ENCODE measurements around the gene CD82.

Gene CD82

DNA sequence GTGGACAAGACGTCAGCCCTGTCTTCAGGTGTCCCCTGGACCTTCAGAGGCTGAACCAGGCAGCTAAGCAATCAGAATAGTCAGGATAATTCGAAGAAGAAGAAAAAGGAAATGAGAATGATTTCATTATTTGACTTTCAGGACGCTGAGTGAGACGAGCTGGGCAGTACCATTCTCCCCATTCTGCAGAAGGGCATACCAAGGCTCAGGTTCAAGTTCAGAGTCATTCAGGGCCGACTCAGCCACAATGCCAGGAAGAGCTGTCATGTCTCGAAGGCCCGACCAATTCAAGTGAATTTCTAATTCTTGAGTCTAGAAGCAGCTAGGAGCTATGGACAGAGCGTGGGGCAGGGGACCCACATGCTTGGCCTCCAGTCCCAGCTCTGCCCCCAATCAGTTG, 33.8 kb upstream of the CD82 start:
- TF ChIP-seq, protein P1, sequence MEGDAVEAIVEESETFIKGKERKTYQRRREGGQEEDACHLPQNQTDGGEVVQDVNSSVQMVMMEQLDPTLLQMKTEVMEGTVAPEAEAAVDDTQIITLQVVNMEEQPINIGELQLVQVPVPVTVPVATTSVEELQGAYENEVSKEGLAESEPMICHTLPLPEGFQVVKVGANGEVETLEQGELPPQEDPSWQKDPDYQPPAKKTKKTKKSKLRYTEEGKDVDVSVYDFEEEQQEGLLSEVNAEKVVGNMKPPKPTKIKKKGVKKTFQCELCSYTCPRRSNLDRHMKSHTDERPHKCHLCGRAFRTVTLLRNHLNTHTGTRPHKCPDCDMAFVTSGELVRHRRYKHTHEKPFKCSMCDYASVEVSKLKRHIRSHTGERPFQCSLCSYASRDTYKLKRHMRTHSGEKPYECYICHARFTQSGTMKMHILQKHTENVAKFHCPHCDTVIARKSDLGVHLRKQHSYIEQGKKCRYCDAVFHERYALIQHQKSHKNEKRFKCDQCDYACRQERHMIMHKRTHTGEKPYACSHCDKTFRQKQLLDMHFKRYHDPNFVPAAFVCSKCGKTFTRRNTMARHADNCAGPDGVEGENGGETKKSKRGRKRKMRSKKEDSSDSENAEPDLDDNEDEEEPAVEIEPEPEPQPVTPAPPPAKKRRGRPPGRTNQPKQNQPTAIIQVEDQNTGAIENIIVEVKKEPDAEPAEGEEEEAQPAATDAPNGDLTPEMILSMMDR (IDR thresholded peaks at IDR 0.05; ENCODE audit: insufficient read depth, low read length, missing control alignments) = no peak
- H3K4me3 ChIP-seq (ENCODE audit: low read depth, low read length) = no peak overlapping the region
- DNase-seq (ENCODE audit: low read depth, low spot score) = no peak
- CTCF ChIA-PET = interaction anchor here (1.0 to 2.1 kb wide), 6 partner anchors 9 to 438 kb away, joined by 3 to 10 read pairs (median 8); partner anchors contain the start of gene EXT2
- POLR2A ChIA-PET = interaction anchor here (0.6 kb wide), 1 partner anchor 241 kb away, joined by 3 read pairs; no protein-coding TSS in a partner anchor

DNA sequence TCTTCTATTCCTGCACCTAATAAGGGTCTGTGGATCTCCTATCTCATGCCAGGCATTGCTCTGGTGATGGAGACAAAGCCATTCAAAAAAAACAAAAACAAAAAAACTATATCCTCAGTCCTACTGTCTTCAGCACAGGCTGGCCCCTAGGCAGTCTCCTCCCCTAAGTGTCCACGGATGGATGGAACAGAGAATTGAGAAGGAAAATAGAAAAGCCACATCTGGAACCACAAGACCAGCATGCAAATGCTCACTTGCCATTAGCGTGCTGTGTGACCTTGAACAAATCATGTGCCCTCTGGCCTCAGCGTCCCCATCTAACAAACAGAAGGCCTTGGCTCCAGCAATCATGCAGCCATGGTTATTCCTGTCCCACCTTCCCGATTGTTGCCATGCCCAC, 32.7 kb upstream of the CD82 start:
- H3K4me3 ChIP-seq (ENCODE audit: low read depth, low read length) = no peak overlapping the region
- ChIA-PET CTCF (interaction anchor here (1.0 to 2.1 kb wide), 7 partner anchors 8 to 439 kb away, joined by 3 to 10 read pairs (median 6); partner anchors contain the start of gene EXT2), POLR2A (no interaction called here)
- TF ChIP-seq, protein P1 (IDR thresholded peaks at IDR 0.05; ENCODE audit: insufficient read depth, low read length, missing control alignments) = no peak
- no peak for DNase-seq (ENCODE audit: low read depth, low spot score)

DNA sequence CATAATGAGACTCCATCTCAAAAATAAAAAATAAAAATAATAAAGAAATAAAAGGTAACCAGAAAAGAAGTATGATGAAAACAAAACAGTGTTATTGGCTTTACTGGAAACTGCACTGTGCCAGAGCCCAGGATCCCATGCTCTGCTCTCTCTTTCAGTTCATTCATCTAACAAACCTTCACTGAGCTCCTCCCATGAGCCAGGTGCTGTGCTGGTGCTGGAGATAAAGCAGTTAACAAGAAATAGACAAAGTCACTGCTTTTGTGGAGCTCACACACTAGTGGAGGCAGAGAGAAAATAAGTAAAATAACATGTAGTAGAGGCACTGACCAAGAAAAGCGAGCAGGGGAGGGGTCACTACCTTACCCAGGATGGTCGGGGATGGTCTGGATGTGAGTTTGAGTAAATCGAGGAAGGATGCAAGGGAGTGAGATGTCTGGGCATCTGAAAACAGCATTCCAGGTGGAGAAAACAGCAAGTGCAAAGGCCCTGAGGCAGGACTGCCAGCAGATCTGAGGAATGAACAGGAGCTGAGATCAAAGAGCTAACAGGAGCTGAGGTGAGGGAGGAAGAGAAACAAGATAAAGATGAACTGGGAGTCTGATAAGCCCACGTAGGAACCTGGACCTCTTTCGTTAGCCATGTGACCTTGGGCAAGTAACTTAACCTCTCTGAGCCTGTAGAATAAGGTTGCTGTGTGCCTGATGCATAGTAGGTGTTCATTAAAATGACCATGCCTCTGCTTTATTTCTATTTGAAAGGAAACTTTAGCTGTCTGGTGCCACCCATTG, 31.3 kb upstream of the CD82 start:
- DNase-seq (ENCODE audit: low read depth, low spot score) = no peak
- TF ChIP-seq, protein P1 (IDR thresholded peaks at IDR 0.05; ENCODE audit: insufficient read depth, low read length, missing control alignments) = no peak
- no peak overlapping the region for H3K4me3 ChIP-seq (ENCODE audit: low read depth, low read length)
- ChIA-PET CTCF (interaction anchor here (1.7 to 8.8 kb wide), 7 partner anchors 9 to 441 kb away, joined by 5 to 166 read pairs (median 36); partner anchors contain the start of gene EXT2), POLR2A (no interaction called here)

DNA sequence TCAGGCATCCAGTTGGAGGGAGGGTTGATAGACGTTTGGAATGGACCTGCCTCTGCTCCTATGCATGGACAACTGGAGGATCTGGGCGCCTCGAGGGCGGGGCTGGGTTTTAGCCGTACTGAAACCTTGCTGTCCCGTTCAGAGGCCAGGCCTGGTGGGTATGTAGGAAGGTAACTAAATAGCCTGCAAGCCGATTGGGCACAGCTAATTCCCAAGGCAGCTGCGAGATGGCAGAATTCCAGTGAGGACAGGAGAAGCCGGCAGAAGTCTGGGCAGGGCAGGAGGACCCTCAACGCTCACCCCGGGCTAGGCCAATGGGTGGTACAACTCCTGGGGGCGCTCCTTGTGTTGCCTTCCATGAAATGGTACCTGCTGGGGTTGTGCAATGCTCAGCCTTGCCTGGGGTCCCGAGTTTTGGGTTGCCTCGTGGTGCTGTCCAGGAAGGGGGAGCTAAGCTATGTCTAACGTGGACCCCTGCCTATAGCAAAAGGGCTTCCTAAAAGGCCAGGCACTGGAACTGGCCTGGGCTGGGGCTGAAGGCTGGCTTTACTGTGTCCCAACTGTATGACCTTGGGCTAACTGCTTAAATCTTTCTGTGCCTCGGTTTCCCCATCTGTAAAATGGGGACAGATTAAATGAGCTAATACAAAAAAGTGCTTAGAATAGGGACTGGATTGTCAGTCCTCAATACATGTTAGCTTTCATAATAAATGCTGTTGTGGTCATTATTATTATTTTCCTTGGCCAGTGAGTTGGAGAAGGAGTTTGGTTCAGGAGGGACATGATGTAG, 30.1 kb upstream of the CD82 start:
- ChIA-PET CTCF (interaction anchor here (0.7 to 8.8 kb wide), 16 partner anchors 10 to 442 kb away, joined by 3 to 166 read pairs (median 5); partner anchors contain the start of gene EXT2), POLR2A (no interaction called here)
- DNase-seq (ENCODE audit: low read depth, low spot score) = no peak
- TF ChIP-seq, protein P1 (IDR thresholded peaks at IDR 0.05; ENCODE audit: insufficient read depth, low read length, missing control alignments) = no peak
- H3K4me3 ChIP-seq (ENCODE audit: low read depth, low read length) = no peak overlapping the region

DNA sequence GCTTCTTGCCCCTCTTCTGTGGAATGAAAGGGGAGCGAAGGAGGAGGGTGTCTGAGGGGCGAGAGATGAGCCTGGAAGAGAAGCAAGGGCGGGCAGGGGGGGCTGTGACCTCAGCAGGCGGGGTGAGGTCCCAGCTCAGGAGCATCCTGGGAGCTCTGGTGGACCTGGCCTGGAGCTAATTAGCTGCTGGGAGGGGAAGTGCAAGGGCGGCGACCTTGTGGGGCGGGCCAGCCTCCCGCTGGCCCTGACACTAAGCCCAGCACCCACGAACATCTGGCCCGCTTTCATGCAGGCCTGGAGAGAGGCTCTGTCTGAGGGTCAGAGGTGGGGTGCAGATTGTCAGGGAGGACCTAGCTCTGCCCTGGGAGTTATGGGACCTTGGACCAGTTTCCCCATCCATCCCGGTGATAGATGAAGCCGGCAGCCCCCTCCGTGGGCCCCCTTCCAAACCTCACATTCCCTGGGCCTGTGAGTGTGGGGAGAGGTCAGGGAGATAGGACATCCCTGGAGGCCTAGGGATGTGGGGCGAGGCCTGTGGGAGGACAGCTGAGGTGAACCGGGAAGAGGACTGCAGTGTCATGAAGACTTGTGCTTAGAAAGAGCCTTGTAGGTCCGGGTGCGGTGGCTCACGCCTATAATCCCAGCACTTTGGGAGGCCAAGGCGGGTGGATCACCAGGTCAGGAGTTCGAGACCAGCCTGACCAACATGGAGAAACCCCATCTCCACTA, 28.5 kb upstream of the CD82 start:
- TF ChIP-seq, protein P1 (IDR thresholded peaks at IDR 0.05; ENCODE audit: insufficient read depth, low read length, missing control alignments) = no peak
- CTCF ChIA-PET = interaction anchor here (0.5 to 8.8 kb wide), 15 partner anchors 12 to 444 kb away, joined by 3 to 166 read pairs (median 7); partner anchors contain the start of gene EXT2
- no peak overlapping the region for H3K4me3 ChIP-seq (ENCODE audit: low read depth, low read length)
- POLR2A ChIA-PET = no interaction called here
- no peak for DNase-seq (ENCODE audit: low read depth, low spot score)
